Gastrocnemius medialis (tissue), 4 donors: ENCODE data around the gene RNASE3. TPM values are rescaled to one million over a fixed set of nuclear protein-coding genes. Genes with fewer than 3 reads are reported as not detected.
A peak's percentile ranks its signal among the peaks of the same experiment; 100 is the strongest.

Experiments used
- ATAC-seq, 2 donors: fragments of 150-250 bp; one replicate each; pipeline ENCODE4 v1.9.1; 2016
- DNase-seq, 2 donors: peaks; one replicate each; pipeline ENCODE4 v3.0.0-alpha.2; 2019
- H3K27ac ChIP-seq, 4 donors: fragments of 200-600 bp; sonication (generic); 1 replicate in 1 of 4; 2 replicates in 3 of 4; pipeline ENCODE4 v1.5.1; 2016 to 2018; ENCODE audit warnings: mild to moderate bottlenecking in 2 of 4, moderate library complexity in 1 of 4
- H3K27me3 ChIP-seq, 3 donors: fragments of 200-600 bp; sonication (generic) in 2 of 3; 1 replicate in 1 of 3; 2 replicates in 2 of 3; pipeline versions ENCODE4 v1.5.1 to v1.6.0; 2016 to 2019; ENCODE audit warnings: mild to moderate bottlenecking in 1 of 3, moderate library complexity in 1 of 3
- H3K36me3 ChIP-seq, 2 donors: fragments of 200-600 bp; sonication (generic) in 1 of 2; one replicate each; pipeline ENCODE4 v1.5.1; 2017 to 2018
- H3K4me1 ChIP-seq, 2 donors: fragments of 200-600 bp; sonication (generic) in 1 of 2; one replicate each; pipeline ENCODE4 v1.5.1; 2016 to 2017; ENCODE audit warnings: mild to moderate bottlenecking in 2 of 2
- H3K4me3 ChIP-seq, 4 donors: fragments of 200-600 bp; sonication (generic) in 3 of 4; 1 replicate in 1 of 4; 2 replicates in 3 of 4; pipeline ENCODE4 v1.5.1; 2016 to 2019; ENCODE audit warnings: mild to moderate bottlenecking in 2 of 4
- H3K9me3 ChIP-seq, 3 donors: fragments of 200-600 bp; sonication (generic) in 2 of 3; 1 replicate in 1 of 3; 2 replicates in 2 of 3; pipeline ENCODE4 v1.5.1; 2016 to 2019
- CTCF ChIP-seq, 5 experiments: fragments of 450-650 bp in 3 of 5; fragments of 200-600 bp in 2 of 5; sonication (generic) in 2 of 5; IDR thresholded peaks in 4 of 5; conservative IDR thresholded peaks in 1 of 5; 1 replicate in 4 of 5; 2 replicates in 1 of 5; pipeline ENCODE4 v1.5.1; 2016 to 2019; ENCODE audit warnings: antibody characterized with exemption in 5 of 5, mild to moderate bottlenecking in 3 of 5, moderate library complexity in 3 of 5
- POLR2A ChIP-seq, 2 donors: fragments of 450-650 bp; IDR thresholded peaks; one replicate each; pipeline ENCODE4 v1.6.1; 2017; ENCODE audit warnings: antibody characterized with exemption in 2 of 2, mild to moderate bottlenecking in 2 of 2, moderate library complexity in 2 of 2
- in situ Hi-C, 4 donors: fragments of 200-750 bp; cut with MboI; loops; one replicate each; pipeline versions ENCODE4 v1.15.0 to v1.8.0; 2017; ENCODE audit warnings: low sequenced_read_pairs in 4 of 4
- intact Hi-C: fragments of 100-400 bp; cut with DNase I; formaldehyde crosslinking; loops from one replicate; pipeline ENCODE4 v1.15.1; 2023; ENCODE audit warnings: low total_unique reads
- total RNA-seq, 4 donors: library from RNA; depleted of rRNA; stranded (reverse); fragments of >200 nt; gene quantifications; one replicate each; pipeline versions ENCODE4 v1.1.0 to v1.2.3, GENCODE V29; 2016

The RNASE3 gene
- total RNA-seq, 4 donors from 2014 or later, result not detected

GRCh38 chr14:20934148-20934762, 43.1 kb downstream of the RNASE3 start:
- intact Hi-C loops, result no loop called here
- Histone ChIP-seq H3K36me3 (no peaks in the 10 kb centered on the region), H3K4me1 (no peaks in the 10 kb centered on the region), H3K27me3 (no peaks in the 10 kb centered on the region), H3K4me3 (no peak overlapping the region), H3K9me3 (no peaks in the 10 kb centered on the region), H3K27ac (no peak overlapping the region)
- TF ChIP-seq POLR2A (IDR thresholded peaks at IDR 0.05), result no peak
- TF ChIP-seq CTCF (IDR thresholded peaks at IDR 0.05 in 4 of 5, conservative IDR thresholded peaks at IDR 0.05 in 1 of 5), result peak in 2 of 5 experiments; percentile 12 to 34
- ATAC-seq, result no peak
- no peak for DNase-seq
- in situ Hi-C loops, result no loop called here

DNA sequence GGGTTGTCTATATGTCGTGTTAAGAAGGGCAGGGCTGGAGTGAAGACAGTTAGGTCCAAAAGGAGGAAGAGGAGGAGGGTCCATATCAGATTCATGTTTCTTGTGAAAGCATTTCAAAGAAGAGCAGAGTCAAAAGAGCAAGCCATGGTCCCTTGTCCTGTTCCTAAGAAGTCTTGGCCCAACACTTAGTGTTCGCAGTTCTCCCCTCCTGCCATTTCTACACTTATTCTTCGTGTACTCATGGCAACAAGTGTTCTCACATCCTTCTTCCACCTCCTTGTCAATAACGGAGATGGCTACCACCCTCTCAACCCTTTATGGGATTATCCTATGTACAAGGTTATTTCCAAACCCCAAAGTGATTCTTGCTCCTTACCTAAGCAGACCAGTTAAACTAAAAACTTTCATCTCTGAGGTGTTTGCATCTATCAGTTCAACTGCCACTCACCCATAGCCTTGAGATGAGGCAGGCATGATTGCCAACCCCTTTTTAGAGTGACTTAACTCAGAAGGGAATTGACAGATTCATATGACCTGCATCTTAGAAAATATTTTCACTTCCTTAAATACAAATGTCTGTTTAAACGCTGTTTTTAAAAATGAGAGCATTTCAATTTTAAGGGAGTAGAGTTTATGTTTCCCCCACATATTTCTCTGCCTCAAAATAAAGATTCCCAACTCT, 44.3 kb downstream of the RNASE3 start:
- H3K4me1 ChIP-seq, result no peaks in the 10 kb centered on the region
- H3K27ac ChIP-seq, result no peak overlapping the region
- DNase-seq, result no peak
- no peaks in the 10 kb centered on the region for H3K27me3 ChIP-seq
- H3K9me3 ChIP-seq, result no peaks in the 10 kb centered on the region
- in situ Hi-C loops (no loop called here), intact Hi-C loops (no loop called here)
- H3K4me3 ChIP-seq, result no peak overlapping the region
- no peaks in the 10 kb centered on the region for H3K36me3 ChIP-seq
- no peak for ATAC-seq
- no peak for TF ChIP-seq CTCF (IDR thresholded peaks at IDR 0.05 in 4 of 5, conservative IDR thresholded peaks at IDR 0.05 in 1 of 5)
- no peak for TF ChIP-seq POLR2A (IDR thresholded peaks at IDR 0.05)

Other genes with a start within 250 kb of the RNASE3 start
- not detected for gene OR6S1, start 249.7 kb upstream of the RNASE3 start, total RNA-seq
- gene RNASE4, start 206.8 kb upstream of the RNASE3 start, total RNA-seq, result 10 to 100 TPM; 12.2 to 21.3 (median 18.9) TPM
- gene ANG, start 202.6 kb upstream of the RNASE3 start, total RNA-seq, result 10 to 100 TPM in 1 of 4 donors, 1 to 10 TPM in 3; 3.9 to 10.5 (median 5.6) TPM
- gene EDDM3A, start 145.5 kb upstream of the RNASE3 start, total RNA-seq, result not detected
- not detected for gene EDDM3B, start 123.0 kb upstream of the RNASE3 start, total RNA-seq
- 1 to 10 TPM in 3 of 4 donors, under 1 TPM in 1; 0.61 to 5.9 (median 4.8) TPM for gene RNASE6, start 110.1 kb upstream of the RNASE3 start, total RNA-seq
- gene RNASE1, start 88.5 kb upstream of the RNASE3 start, total RNA-seq, result 100 to 1,000 TPM; 157 to 198 (median 190) TPM
- 1 to 10 TPM in 1 of 4 donors, under 1 TPM in 2, not detected in 1; 0.82 to 1.6 (median 0.91) TPM for gene RNASE2, start 64.1 kb downstream of the RNASE3 start, total RNA-seq
- gene METTL17, start 98.6 kb downstream of the RNASE3 start, total RNA-seq, result 10 to 100 TPM; 33.9 to 69.5 (median 50.8) TPM
- not detected for gene SLC39A2, start 107.9 kb downstream of the RNASE3 start, total RNA-seq
- 1,000 to 10,000 TPM in 3 of 4 donors, 100 to 1,000 TPM in 1; 759 to 2,790 (median 1,841) TPM for gene NDRG2, start 133.7 kb downstream of the RNASE3 start, total RNA-seq
- 1 to 10 TPM in 2 of 4 donors, under 1 TPM in 2; 0.22 to 2.3 (median 1.1) TPM for gene TPPP2, start 138.8 kb downstream of the RNASE3 start, total RNA-seq
- gene RNASE13, start 143.4 kb downstream of the RNASE3 start, total RNA-seq, result not detected
- under 1 TPM in 1 of 4 donors, not detected in 3; 0.55 TPM for gene RNASE7, start 151.0 kb downstream of the RNASE3 start, total RNA-seq
- not detected for gene RNASE8, start 166.4 kb downstream of the RNASE3 start, total RNA-seq
- 10 to 100 TPM; 10.4 to 15.7 (median 12.9) TPM for gene ARHGEF40, start 178.9 kb downstream of the RNASE3 start, total RNA-seq
- gene ZNF219, start 207.3 kb downstream of the RNASE3 start, total RNA-seq, result 10 to 100 TPM; 25.9 to 48.9 (median 43.9) TPM
- under 1 TPM in 2 of 4 donors, not detected in 2; 0.19 to 0.35 TPM for gene TMEM253, start 209.7 kb downstream of the RNASE3 start, total RNA-seq